ENCODE results near the gene TOGARAM2.

DNA sequence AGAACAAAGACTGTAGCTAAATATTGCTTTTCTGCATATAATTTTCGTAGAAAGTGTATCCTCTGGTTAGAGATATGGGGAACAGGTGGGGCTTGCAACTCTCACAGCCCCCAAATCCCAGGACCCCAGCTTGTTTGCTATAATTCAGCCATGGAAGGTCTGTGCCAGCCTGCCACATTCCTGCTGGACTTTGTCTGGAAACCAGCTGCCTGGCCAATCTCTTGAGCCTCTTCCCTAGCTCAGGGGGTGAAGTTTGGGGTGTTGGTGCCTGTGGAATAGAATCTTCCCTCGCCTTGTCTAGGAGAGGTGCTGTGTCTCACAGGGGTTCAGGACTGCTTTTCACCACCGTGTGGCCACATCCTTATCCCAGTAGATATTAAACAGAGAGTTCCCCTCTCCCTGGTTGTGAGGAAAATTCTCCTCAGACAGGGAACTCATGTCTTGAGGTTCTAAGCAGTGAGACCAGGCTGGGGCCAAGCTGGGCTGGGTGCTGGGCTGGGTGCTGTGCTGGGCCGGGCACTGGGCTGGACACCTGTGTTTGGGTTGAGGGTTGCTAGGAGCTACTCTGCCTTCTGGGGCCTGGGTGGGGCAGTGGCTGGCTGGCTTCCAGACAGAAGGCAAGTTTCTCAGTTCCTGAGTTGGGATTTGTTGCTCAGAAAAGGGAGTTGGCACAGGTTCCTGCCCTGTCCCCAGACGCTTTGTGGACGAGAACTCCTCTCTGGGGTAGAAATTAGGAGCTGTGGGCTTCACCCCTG is 12.3 kb downstream of the TOGARAM2 start:
- TF ChIP-seq SUZ12 (IDR thresholded peaks at IDR 0.05; ENCODE audit: extremely low read depth, insufficient read depth, insufficient read length) (no peak), ZNF274 (IDR thresholded peaks at IDR 0.05; ENCODE audit: low read depth, low read length) (no peak)
